Fibroblast of lung (primary cell): ENCODE data around the gene CRYBG1. TPM values are rescaled to one million over a fixed set of nuclear protein-coding genes. Genes with fewer than 3 reads are reported as not detected.

ENCODE experiments used
- DNase-seq, 2 donors: peaks; one replicate each; pipeline versions ENCODE4 v3.0.0 to v3.0.0-alpha.2; 2010; ENCODE audit warnings: low read depth in 2 of 2
- H2AFZ ChIP-seq: 2 replicates; pipeline ENCODE4 v1.5.1; 2012; ENCODE audit warnings: low read length, control low read depth, inconsistent platforms
- H3K27ac ChIP-seq: 2 replicates; pipeline ENCODE4 v1.5.1; 2011; ENCODE audit warnings: low read length, control low read depth; ENCODE audit not compliant: insufficient read depth
- H3K27me3 ChIP-seq: 2 replicates; pipeline ENCODE4 v1.5.1; 2011; ENCODE audit warnings: mild to moderate bottlenecking, low read length; ENCODE audit not compliant: control insufficient read depth, insufficient read depth
- H3K36me3 ChIP-seq: 2 replicates; pipeline ENCODE4 v1.5.1; 2011; ENCODE audit warnings: low read length; ENCODE audit not compliant: control insufficient read depth, insufficient read depth
- H3K4me1 ChIP-seq: 2 replicates; pipeline ENCODE4 v1.5.1; 2011; ENCODE audit warnings: low read length; ENCODE audit not compliant: control insufficient read depth, insufficient read depth; ENCODE audit errors: extremely low read depth
- H3K4me2 ChIP-seq: 2 replicates; pipeline ENCODE4 v1.5.1; 2011; ENCODE audit warnings: low read length, control low read depth; ENCODE audit not compliant: insufficient read depth; ENCODE audit errors: extremely low read depth
- H3K4me3 ChIP-seq, 4 experiments: fragments of 200-600 bp in 1 of 4; sonication (generic) in 1 of 4; replicated peaks in 1 of 4; 2 replicates each; pipeline ENCODE4 v1.5.1; 2011 to 2016; ENCODE audit warnings: low read length in 4 of 4, low read depth in 3 of 4, mild to moderate bottlenecking in 3 of 4, control low read depth in 2 of 4, inconsistent platforms in 1 of 4, mixed read lengths in 1 of 4; ENCODE audit not compliant: insufficient read depth in 1 of 4; ENCODE audit errors: control extremely low read depth in 1 of 4
- H3K79me2 ChIP-seq: 2 replicates; pipeline ENCODE4 v1.5.1; 2012; ENCODE audit warnings: mild to moderate bottlenecking, low read length, inconsistent platforms; ENCODE audit not compliant: control insufficient read depth, insufficient read depth
- H3K9ac ChIP-seq: 2 replicates; pipeline ENCODE4 v1.5.1; 2011; ENCODE audit warnings: mild to moderate bottlenecking, low read length, control low read depth; ENCODE audit not compliant: insufficient read depth
- H3K9me3 ChIP-seq: 2 replicates; pipeline ENCODE4 v1.5.1; 2012; ENCODE audit warnings: low read depth, low read length; ENCODE audit not compliant: control insufficient read depth, insufficient read depth
- H4K20me1 ChIP-seq: 2 replicates; pipeline ENCODE4 v1.5.1; 2011; ENCODE audit warnings: low read length; ENCODE audit not compliant: control insufficient read depth, insufficient read depth; ENCODE audit errors: extremely low read depth
- EZH2 ChIP-seq: IDR thresholded peaks from 2 replicates; pipeline ENCODE4 v1.5.1; 2012; ENCODE audit warnings: low read length, control low read depth, mild to moderate bottlenecking; ENCODE audit errors: missing control alignments
- polyA plus RNA-seq, 2 donors: library from polyadenylated mRNA; depleted of rRNA in 1 of 2; stranded (reverse) in 1 of 2; unstranded in 1 of 2; fragments of >200 nt; gene quantifications; 2 replicates each; pipeline ENCODE4 v1.2.1, GENCODE V29; 2011 to 2012; ENCODE audit warnings: missing spikeins in 1 of 2
- total RNA-seq: library from RNA; depleted of rRNA; stranded (reverse); fragments of >200 nt; gene quantifications from 2 replicates; pipeline ENCODE4 v1.2.1, GENCODE V29; 2014
- TF ChIP-seq, protein P1 (sequence below), 2 donors: IDR thresholded peaks in 1 of 2; conservative IDR thresholded peaks in 1 of 2; 1 replicate in 1 of 2; 2 replicates in 1 of 2; pipeline ENCODE4 v1.5.1; 2011 to 2012; ENCODE audit warnings: low read length in 2 of 2, control low read depth in 1 of 2, inconsistent platforms in 1 of 2, low read depth in 1 of 2, mild to moderate bottlenecking in 1 of 2

CRYBG1 gene
- total and polyA plus RNA-seq, 2 donors (not counting 1 experiment from before 2014, with no cell fraction given), result 4.3 to 10.1 TPM

- no peaks in the 10 kb centered on the region for H3K9me3 ChIP-seq
- H2AFZ ChIP-seq, result peak overlapping the region; percentile 63
- peaks cover 16% of the 10 kb centered on the region for H3K4me1 ChIP-seq
- H3K9ac ChIP-seq, result no peak overlapping the region
- H3K4me3 ChIP-seq, result peak overlapping the region in 1 of 4 experiments; percentile 19
- H3K79me2 ChIP-seq, result no peaks in the 10 kb centered on the region
- TF ChIP-seq, protein P1, sequence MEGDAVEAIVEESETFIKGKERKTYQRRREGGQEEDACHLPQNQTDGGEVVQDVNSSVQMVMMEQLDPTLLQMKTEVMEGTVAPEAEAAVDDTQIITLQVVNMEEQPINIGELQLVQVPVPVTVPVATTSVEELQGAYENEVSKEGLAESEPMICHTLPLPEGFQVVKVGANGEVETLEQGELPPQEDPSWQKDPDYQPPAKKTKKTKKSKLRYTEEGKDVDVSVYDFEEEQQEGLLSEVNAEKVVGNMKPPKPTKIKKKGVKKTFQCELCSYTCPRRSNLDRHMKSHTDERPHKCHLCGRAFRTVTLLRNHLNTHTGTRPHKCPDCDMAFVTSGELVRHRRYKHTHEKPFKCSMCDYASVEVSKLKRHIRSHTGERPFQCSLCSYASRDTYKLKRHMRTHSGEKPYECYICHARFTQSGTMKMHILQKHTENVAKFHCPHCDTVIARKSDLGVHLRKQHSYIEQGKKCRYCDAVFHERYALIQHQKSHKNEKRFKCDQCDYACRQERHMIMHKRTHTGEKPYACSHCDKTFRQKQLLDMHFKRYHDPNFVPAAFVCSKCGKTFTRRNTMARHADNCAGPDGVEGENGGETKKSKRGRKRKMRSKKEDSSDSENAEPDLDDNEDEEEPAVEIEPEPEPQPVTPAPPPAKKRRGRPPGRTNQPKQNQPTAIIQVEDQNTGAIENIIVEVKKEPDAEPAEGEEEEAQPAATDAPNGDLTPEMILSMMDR (conservative IDR thresholded peaks at IDR 0.05 in 1 of 2, IDR thresholded peaks at IDR 0.05 in 1 of 2; ENCODE audit: low read depth in 1 of 2, low read length in 2 of 2), result no peak
- no peaks in the 10 kb centered on the region for H3K27me3 ChIP-seq
- H3K36me3 ChIP-seq, result no peaks in the 10 kb centered on the region
- H4K20me1 ChIP-seq, result no peaks in the 10 kb centered on the region
- peak overlapping the region; percentile 60 for H3K4me2 ChIP-seq
- H3K27ac ChIP-seq, result peak overlapping the region; percentile 66
- peak; percentile 86 to 98 for DNase-seq
These were observed 159.2 kb downstream of the CRYBG1 start for GRCh38 chr6:106519460-106520394.

GRCh38 chr6:106520711-106521401 lies 160.3 kb downstream of the CRYBG1 start:
- H3K27me3 ChIP-seq, result no peaks in the 10 kb centered on the region
- H3K36me3 ChIP-seq, result no peaks in the 10 kb centered on the region
- H4K20me1 ChIP-seq, result no peaks in the 10 kb centered on the region
- H3K9me3 ChIP-seq, result no peaks in the 10 kb centered on the region
- H3K4me1 ChIP-seq, result peaks cover 16% of the 10 kb centered on the region
- H3K27ac ChIP-seq, result no peak overlapping the region
- H3K9ac ChIP-seq, result no peak overlapping the region
- no peak for TF ChIP-seq EZH2
- TF ChIP-seq, protein P1 (conservative IDR thresholded peaks at IDR 0.05 in 1 of 2, IDR thresholded peaks at IDR 0.05 in 1 of 2; ENCODE audit: low read depth in 1 of 2, low read length in 2 of 2), result no peak
- no peaks in the 10 kb centered on the region for H3K79me2 ChIP-seq
- no peak overlapping the region for H3K4me3 ChIP-seq
- H2AFZ ChIP-seq, result no peak overlapping the region
- no peak for DNase-seq
- H3K4me2 ChIP-seq, result no peak overlapping the region

- Histone ChIP-seq H2AFZ (no peak overlapping the region), H3K4me3 (no peak overlapping the region), H3K27me3 (no peaks in the 10 kb centered on the region), H4K20me1 (no peaks in the 10 kb centered on the region), H3K79me2 (no peaks in the 10 kb centered on the region), H3K36me3 (no peaks in the 10 kb centered on the region), H3K27ac (no peak overlapping the region), H3K9me3 (no peaks in the 10 kb centered on the region), H3K9ac (no peak overlapping the region), H3K4me2 (no peak overlapping the region), H3K4me1 (peaks cover 19% of the 10 kb centered on the region)
- TF ChIP-seq, protein P1 (conservative IDR thresholded peaks at IDR 0.05 in 1 of 2, IDR thresholded peaks at IDR 0.05 in 1 of 2; ENCODE audit: low read depth in 1 of 2, low read length in 2 of 2), result no peak
- no peak for TF ChIP-seq EZH2
- DNase-seq, result no peak
These were observed 162.2 kb downstream of the CRYBG1 start for GRCh38 chr6:106522562-106523250.
